Esophagus mucosa (tissue), 1 donor: ENCODE measurements around the gene PVRIG. TPM values are rescaled to one million over a fixed set of nuclear protein-coding genes. Genes with fewer than 3 reads are reported as not detected.
"Not testable (repeated sequence)": the region's sequence is repeated elsewhere in the genome, so short reads cannot be mapped to it uniquely, and the experiment has no call there.

Source experiments
- ATAC-seq: fragments of 200-7000 bp; cut with Tn5 transposase; one replicate; pipeline ENCODE4 v1.9.1; 2020
- total RNA-seq: library from RNA; stranded (reverse); gene quantifications from one replicate; pipeline ENCODE4 v1.2.4, GENCODE V29; 2023
- donor health status: DM: yes; HTN: yes; CAD: no.

Gene PVRIG
- total RNA-seq, 1 donor from 2014 or later, result 0.36 TPM

GRCh38 chr7:100243385-100243784 lies 23.6 kb downstream of the PVRIG start:
- peak; percentile 30 for ATAC-seq

- not testable (repeated sequence) for ATAC-seq
Observed at GRCh38 chr7:100244988-100245605, 25.3 kb downstream of the PVRIG start.

GRCh38 chr7:100246121-100246864 lies 26.5 kb downstream of the PVRIG start:
- not testable (repeated sequence) for ATAC-seq

- not testable (repeated sequence) for ATAC-seq
Observed at GRCh38 chr7:100246865-100247137, 27.1 kb downstream of the PVRIG start.

- ATAC-seq, result peak; percentile 93
Observed at GRCh38 chr7:100247152-100247757, 27.5 kb downstream of the PVRIG start.

- ATAC-seq, result no peak
Observed at GRCh38 chr7:100248483-100248882, 28.7 kb downstream of the PVRIG start.

- ATAC-seq, result no peak
Observed at GRCh38 chr7:100257017-100257416, 37.3 kb downstream of the PVRIG start.

- ATAC-seq, result not testable (repeated sequence)
Observed at GRCh38 chr7:100259984-100260383, 40.2 kb downstream of the PVRIG start.

GRCh38 chr7:100262896-100263295 lies 43.1 kb downstream of the PVRIG start:
- ATAC-seq, result not testable (repeated sequence)

- not testable (repeated sequence) for ATAC-seq
Observed at GRCh38 chr7:100264223-100264622, 44.5 kb downstream of the PVRIG start.

GRCh38 chr7:100264669-100265165 lies 45.0 kb downstream of the PVRIG start:
- not testable (repeated sequence) for ATAC-seq

GRCh38 chr7:100265851-100266250 lies 46.1 kb downstream of the PVRIG start:
- ATAC-seq, result not testable (repeated sequence)

GRCh38 chr7:100266576-100267354 lies 47.0 kb downstream of the PVRIG start:
- no peak for ATAC-seq

- no peak for ATAC-seq
Observed at GRCh38 chr7:100267648-100268047, 47.9 kb downstream of the PVRIG start.

- not testable (repeated sequence) for ATAC-seq
Observed at GRCh38 chr7:100268882-100269281, 49.1 kb downstream of the PVRIG start.

GRCh38 chr7:100269306-100270045 lies 49.7 kb downstream of the PVRIG start:
- not testable (repeated sequence) for ATAC-seq

- not testable (repeated sequence) for ATAC-seq
Observed at GRCh38 chr7:100270046-100270918, 50.5 kb downstream of the PVRIG start.
